HepG2 (cell line): Measurements from ENCODE around the gene MTHFS. TPM values are rescaled to one million over a fixed set of nuclear protein-coding genes. Genes with fewer than 3 reads are reported as not detected.

Experiments
- ATAC-seq: fragments of 200-7000 bp; cut with Tn5 transposase; 3 replicates; pipeline ENCODE4 v1.9.1; 2020; ENCODE audit warnings: mild to moderate bottlenecking, moderate library complexity
- BruUV-seq: library from RNA; stranded (reverse); fragments of 400-500 nt; replicated peaks from 2 replicates; lab custom pipeline; 2021; lab: Mats Ljungman, UMichigan
- CTCF ChIA-PET: fragments of 300-600 bp; formaldehyde crosslinking; extraction: SDS; loops from one replicate; lab custom pipeline; 2021; ENCODE audit warnings: low total read pairs, inconsistent platforms, low intra/inter-chr PET ratio; lab: Yijun Ruan, JAX
- POLR2A ChIA-PET: fragments of 350-600 bp; sonication (Branson Sonifier 250); formaldehyde crosslinking; loops from one replicate; lab custom pipeline; 2020; ENCODE audit warnings: antibody characterized with exemption, inconsistent platforms; lab: Yijun Ruan, JAX
- DNase-seq: peaks from one replicate; pipeline ENCODE4 v3.0.0-alpha.2; 2015; ENCODE audit warnings: low spot score
- FAIRE-seq: peaks from 3 replicates; lab custom pipeline; 2011; peaks lifted over from hg19 to GRCh38; lab: Jason Lieb, UNC
- H2AFZ ChIP-seq: one replicate; pipeline ENCODE4 v1.6.1; 2011; ENCODE audit warnings: low read length, inconsistent platforms
- H3K27ac ChIP-seq: fragments of 300-600 bp; 3 replicates; pipeline ENCODE4 v1.8.0; 2011; ENCODE audit warnings: mixed run types, mild to moderate bottlenecking, mixed read lengths, low read length, inconsistent platforms; ENCODE audit not compliant: insufficient read depth; ENCODE audit errors: extremely low read length
- H3K27me3 ChIP-seq, 2 experiments: fragments of 200-600 bp in 1 of 2; 2 replicates in 1 of 2; 3 replicates in 1 of 2; pipeline versions ENCODE4 v1.6.0 to v1.8.0; 2011; ENCODE audit warnings: low read length in 2 of 2, mild to moderate bottlenecking in 2 of 2, moderate library complexity in 2 of 2, inconsistent platforms in 1 of 2; ENCODE audit not compliant: insufficient read depth in 2 of 2, control insufficient read depth in 1 of 2
- H3K36me3 ChIP-seq, 2 experiments: fragments of 200-600 bp in 1 of 2; replicated peaks in 1 of 2; 2 replicates in 1 of 2; 3 replicates in 1 of 2; pipeline versions ENCODE4 v1.5.1 to v1.8.0; 2011; ENCODE audit warnings: low read length in 2 of 2, inconsistent platforms in 1 of 2; ENCODE audit not compliant: insufficient read depth in 2 of 2, control insufficient read depth in 1 of 2
- H3K4me1 ChIP-seq: 2 replicates; pipeline ENCODE4 v1.5.1; 2012; ENCODE audit warnings: low read length, inconsistent platforms; ENCODE audit not compliant: insufficient read depth
- H3K4me2 ChIP-seq: 2 replicates; pipeline ENCODE4 v1.6.0; 2011; ENCODE audit warnings: low read depth, low read length, inconsistent platforms
- H3K4me3 ChIP-seq, 3 experiments: fragments of 200-600 bp in 1 of 3; sonication (generic), shearing (Covaris generic) in 1 of 3; replicated peaks in 1 of 3; 2 replicates each; pipeline ENCODE4 v1.5.1; 2011 to 2016; ENCODE audit warnings: low read length in 3 of 3, inconsistent platforms in 2 of 3, low read depth in 2 of 3, mild to moderate bottlenecking in 2 of 3, control low read depth in 1 of 3, mixed read lengths in 1 of 3; ENCODE audit not compliant: insufficient read depth in 1 of 3
- H3K79me2 ChIP-seq: one replicate; pipeline ENCODE4 v1.6.1; 2011; ENCODE audit warnings: low read length, inconsistent platforms; ENCODE audit not compliant: insufficient read depth
- H3K9ac ChIP-seq: 2 replicates; pipeline ENCODE4 v1.6.0; 2011; ENCODE audit warnings: mild to moderate bottlenecking, low read depth, low read length, inconsistent platforms; ENCODE audit not compliant: insufficient read depth
- H3K9me3 ChIP-seq: 2 replicates; pipeline ENCODE4 v1.5.1; 2012; ENCODE audit warnings: mild to moderate bottlenecking, low read length
- H4K20me1 ChIP-seq: 2 replicates; pipeline ENCODE4 v1.6.0; 2011; ENCODE audit warnings: inconsistent platforms, mild to moderate bottlenecking, low read length, moderate library complexity; ENCODE audit not compliant: insufficient read depth
- CBX1 ChIP-seq: IDR thresholded peaks from one replicate; pipeline ENCODE4 v1.6.1; 2016; ENCODE audit warnings: antibody characterized with exemption, low read depth
- ELF1 ChIP-seq: sonication (generic); formaldehyde crosslinking; IDR thresholded peaks from 2 replicates; pipeline ENCODE4 v1.4.0; 2020; ENCODE audit warnings: missing genetic modification reagents
- HNF1A ChIP-seq, 2 experiments: sonication (generic) in 1 of 2; formaldehyde crosslinking in 1 of 2; IDR thresholded peaks; 2 replicates each; pipeline versions ENCODE4 v1.4.0 to v1.6.1; 2016 to 2020; ENCODE audit warnings: borderline replicate concordance in 1 of 2, low read depth in 1 of 2, mild to moderate bottlenecking in 1 of 2, missing genetic modification reagents in 1 of 2
- KDM1A ChIP-seq: IDR thresholded peaks from 2 replicates; pipeline ENCODE4 v1.6.1; 2016; ENCODE audit warnings: missing compliant biosample characterization
- PLSCR1 ChIP-seq: sonication (generic); formaldehyde crosslinking; IDR thresholded peaks from 2 replicates; pipeline ENCODE4 v1.5.0; 2020; ENCODE audit warnings: missing genetic modification reagents, mild to moderate bottlenecking, borderline replicate concordance
- SAFB2 ChIP-seq: sonication (generic); formaldehyde crosslinking; IDR thresholded peaks from 2 replicates; pipeline ENCODE4 v1.5.1; 2020; ENCODE audit warnings: missing genetic modification reagents, low read depth, mild to moderate bottlenecking, borderline replicate concordance
- TCF7 ChIP-seq: sonication (generic); IDR thresholded peaks from 2 replicates; pipeline ENCODE4 v1.6.1; 2016; ENCODE audit warnings: antibody characterized with exemption, low read depth
- THAP8 ChIP-seq: sonication (generic); formaldehyde crosslinking; IDR thresholded peaks from 2 replicates; pipeline ENCODE4 v1.5.1; 2020; ENCODE audit warnings: missing genetic modification reagents, mild to moderate bottlenecking, borderline replicate concordance
- ZFX ChIP-seq: sonication (generic); formaldehyde crosslinking; IDR thresholded peaks from 2 replicates; pipeline ENCODE4 v1.4.0; 2020; ENCODE audit warnings: mild to moderate bottlenecking, low read depth, missing genetic modification reagents, moderate library complexity
- ZHX1 ChIP-seq: sonication (generic); formaldehyde crosslinking; IDR thresholded peaks from 2 replicates; pipeline ENCODE4 v1.8.1; 2022; ENCODE audit warnings: low read depth, mild to moderate bottlenecking, missing genetic modification reagents
- ZNF10 ChIP-seq: sonication (generic); formaldehyde crosslinking; IDR thresholded peaks from 2 replicates; pipeline ENCODE4 v1.4.0; 2020; ENCODE audit warnings: mild to moderate bottlenecking, low read depth, missing genetic modification reagents, borderline replicate concordance
- ZNF616 ChIP-seq: sonication (generic); formaldehyde crosslinking; IDR thresholded peaks from 2 replicates; pipeline ENCODE4 v1.5.0; 2020; ENCODE audit warnings: low read depth, mild to moderate bottlenecking, missing genetic modification reagents
- ZNF660 ChIP-seq: sonication (generic); formaldehyde crosslinking; IDR thresholded peaks from 2 replicates; pipeline ENCODE4 v1.5.1; 2020; ENCODE audit warnings: mild to moderate bottlenecking, low read depth, missing genetic modification reagents, borderline replicate concordance
- ZSCAN31 ChIP-seq: sonication (generic); formaldehyde crosslinking; IDR thresholded peaks from 2 replicates; pipeline ENCODE4 v1.5.0; 2020; ENCODE audit warnings: low read depth, mild to moderate bottlenecking, missing genetic modification reagents
- WGBS: methylation state at CpG from one replicate; pipeline ENCODE4 v1.1.6; 2017; ENCODE audit warnings: low lambda C conversion rate; 5-methylcytosine and 5-hydroxymethylcytosine counted together
- in situ Hi-C: cut with HindIII; loops from 2 replicates; pipeline ENCODE4 v1.10.0; 2017; ENCODE audit warnings: low pct_unique_long_range_greater_than_20kb; ENCODE audit not compliant: extremely low pct_ligation_motif_present
- intact Hi-C: fragments of 100-400 bp; cut with micrococcal nuclease; formaldehyde crosslinking; loops from one replicate; pipeline ENCODE4 v1.10.0; 2022; ENCODE audit not compliant: unreplicated experiment
- polyA plus RNA-seq, 8 experiments: library from polyadenylated mRNA; depleted of rRNA in 3 of 8; stranded (reverse) in 7 of 8; unstranded in 1 of 8; fragments of >200 nt; fragmentation: Illumina TruSeq in 4 of 8; extraction: Trizol in 4 of 8; gene quantifications; 2 replicates each; pipeline versions ENCODE4 v1.2.1 to v1.2.3, GENCODE V29; 2011 to 2016; ENCODE audit warnings: low read depth in 4 of 8, missing spikeins in 1 of 8, mixed read lengths in 1 of 8; ENCODE audit not compliant: insufficient read depth in 1 of 8
- total RNA-seq, 5 experiments: library from RNA; depleted of rRNA; stranded (reverse); fragments of >200 nt; fragmentation: Illumina TruSeq; extraction: Trizol; gene quantifications; 2 replicates each; pipeline ENCODE4 v1.2.3, GENCODE V29; 2016; ENCODE audit warnings: low read depth in 1 of 5

MTHFS gene
- total and polyA plus RNA-seq, 2 of the 13 experiments (the other 11 are each of a cell fraction or from before 2014, with no cell fraction given), result 37.0 to 49.7 TPM

GRCh38 chr15:79918278-79918677, 21.5 kb upstream of the MTHFS start:
- in situ Hi-C loops, result no loop called here
- Histone ChIP-seq H3K9ac (no peak overlapping the region), H3K4me2 (no peak overlapping the region), H2AFZ (no peak overlapping the region), H3K27ac (peak overlapping the region; percentile 23), H3K36me3 (peaks cover 2 to 4% of the 10 kb centered on the region in 2 experiments; a peak in 3 of 5 replicates), H3K27me3 (no peaks in the 10 kb centered on the region; a peak in 1 of 5 replicates), H4K20me1 (no peaks in the 10 kb centered on the region), H3K4me3 (no peak overlapping the region), H3K4me1 (peaks cover 16% of the 10 kb centered on the region), H3K9me3 (peaks cover 42% of the 10 kb centered on the region), H3K79me2 (peaks cover 27% of the 10 kb centered on the region)
- ChIA-PET CTCF (no interaction called here), POLR2A (no interaction called here)
- ATAC-seq (no peak), DNase-seq (no peak), FAIRE-seq (no peak)
- BruUV-seq, result no TSS peak
- 70% methylated on average over 11 of the region's 11 CpGs for WGBS
- intact Hi-C loops, result no loop called here
- TF ChIP-seq ZFX, result 0 out of 2 replicates have a peak, but pooled peaks have one; percentile 20
- TF ChIP-seq ZSCAN31, result no peak
- TF ChIP-seq CBX1, result no peak
- no peak for TF ChIP-seq ZNF616 (CRISPR knock-in tag)
- TF ChIP-seq ELF1 (CRISPR knock-in tag), result no peak
- TF ChIP-seq THAP8 (CRISPR knock-in tag), result no peak
- TF ChIP-seq ZNF10, result no peak
- TF ChIP-seq KDM1A, result no peak
- TF ChIP-seq HNF1A (IDR thresholded peaks at IDR 0.05; ENCODE audit: low read depth), result no peak
- TF ChIP-seq HNF1A (CRISPR knock-in tag; IDR thresholded peaks at IDR 0.05; ENCODE audit: borderline replicate concordance), result no peak
- no peak for TF ChIP-seq ZNF660 (CRISPR knock-in tag)
- TF ChIP-seq ZHX1 (CRISPR knock-in tag), result no peak
- no peak for TF ChIP-seq SAFB2 (CRISPR knock-in tag)
- TF ChIP-seq TCF7, result no peak
- no peak for TF ChIP-seq PLSCR1
